H9 (cell line): ENCODE results near the gene HMGCS1. TPM values are rescaled to one million over a fixed set of nuclear protein-coding genes. Genes with fewer than 3 reads are reported as not detected.

Source experiments
- DNase-seq: peaks from one replicate; pipeline ENCODE4 v3.0.0-alpha.2; 2017
- H2AFZ ChIP-seq: one replicate; pipeline ENCODE4 v1.6.1; 2013; ENCODE audit warnings: mild to moderate bottlenecking, low read length, control low read depth, moderate library complexity
- H2AK5ac ChIP-seq: 2 replicates; pipeline ENCODE4 v1.6.1; 2013; ENCODE audit warnings: low read length, control low read depth, mixed read lengths; ENCODE audit not compliant: insufficient read length
- H2BK120ac ChIP-seq: one replicate; pipeline ENCODE4 v1.6.1; 2013; ENCODE audit warnings: low read depth, mild to moderate bottlenecking, low read length, control low read depth, inconsistent platforms; ENCODE audit not compliant: poor library complexity, severe bottlenecking
- H2BK12ac ChIP-seq: 2 replicates; pipeline ENCODE4 v1.6.1; 2013; ENCODE audit warnings: low read length, control low read depth, mixed read lengths, low read depth; ENCODE audit not compliant: insufficient read length
- H2BK15ac ChIP-seq: 2 replicates; pipeline ENCODE4 v1.6.1; 2013; ENCODE audit warnings: low read depth, low read length, control low read depth
- H2BK20ac ChIP-seq: one replicate; pipeline ENCODE4 v1.6.1; 2013; ENCODE audit warnings: low read depth, mild to moderate bottlenecking, low read length, control low read depth, inconsistent platforms; ENCODE audit not compliant: poor library complexity, severe bottlenecking
- H2BK5ac ChIP-seq: 2 replicates; pipeline ENCODE4 v1.6.1; 2013; ENCODE audit warnings: low read length, control low read depth, mixed read lengths; ENCODE audit not compliant: insufficient read length
- H3K14ac ChIP-seq: 2 replicates; pipeline ENCODE4 v1.6.1; 2013; ENCODE audit warnings: low read length, control low read depth; ENCODE audit not compliant: insufficient read depth
- H3K18ac ChIP-seq: 2 replicates; pipeline ENCODE4 v1.6.1; 2013; ENCODE audit warnings: low read depth, mild to moderate bottlenecking, mixed read lengths, low read length, control low read depth; ENCODE audit not compliant: insufficient read length
- H3K23ac ChIP-seq: 2 replicates; pipeline ENCODE4 v1.6.1; 2013; ENCODE audit warnings: low read length, control low read depth, mixed read lengths, low read depth; ENCODE audit not compliant: insufficient read length
- H3K23me2 ChIP-seq: 2 replicates; pipeline ENCODE4 v1.6.1; 2013; ENCODE audit warnings: low read depth, mild to moderate bottlenecking, mixed read lengths, low read length, control low read depth; ENCODE audit not compliant: insufficient read length, poor library complexity, severe bottlenecking
- H3K27ac ChIP-seq: 2 replicates; pipeline ENCODE4 v1.5.1; 2013; ENCODE audit warnings: low read length, control low read depth, mixed read lengths, low read depth; ENCODE audit not compliant: insufficient read length
- H3K27me3 ChIP-seq: 2 replicates; pipeline ENCODE4 v1.6.1; 2013; ENCODE audit warnings: low read length, control low read depth, inconsistent platforms; ENCODE audit not compliant: insufficient read depth
- H3K4ac ChIP-seq: 2 replicates; pipeline ENCODE4 v1.6.1; 2013; ENCODE audit warnings: low read depth, mild to moderate bottlenecking, control low read depth, inconsistent platforms, low read length, moderate library complexity
- H3K4me1 ChIP-seq: 2 replicates; pipeline ENCODE4 v1.6.1; 2013; ENCODE audit warnings: low read length, control low read depth, inconsistent platforms; ENCODE audit not compliant: insufficient read depth
- H3K4me2 ChIP-seq: 2 replicates; pipeline ENCODE4 v1.6.1; 2013; ENCODE audit warnings: low read length, control low read depth, mixed read lengths; ENCODE audit not compliant: insufficient read length, insufficient read depth
- H3K56ac ChIP-seq: 2 replicates; pipeline ENCODE4 v1.6.1; 2013; ENCODE audit warnings: low read depth, mild to moderate bottlenecking, mixed read lengths, low read length, control low read depth; ENCODE audit not compliant: insufficient read length
- H3K79me1 ChIP-seq: 2 replicates; pipeline ENCODE4 v1.6.1; 2013; ENCODE audit warnings: low read depth, mild to moderate bottlenecking, moderate library complexity, low read length, control low read depth, inconsistent platforms; ENCODE audit not compliant: insufficient read depth, poor library complexity, severe bottlenecking
- H3K79me2 ChIP-seq: 2 replicates; pipeline ENCODE4 v1.6.1; 2013; ENCODE audit warnings: low read length, control low read depth, inconsistent platforms; ENCODE audit not compliant: insufficient read depth
- H3K9ac ChIP-seq: 2 replicates; pipeline ENCODE4 v1.6.1; 2013; ENCODE audit warnings: low read length, control low read depth, mixed read lengths; ENCODE audit not compliant: insufficient read length; ENCODE audit errors: extremely low read depth
- H3K9me3 ChIP-seq: one replicate; pipeline ENCODE4 v1.6.1; 2013; ENCODE audit warnings: low read depth, low read length, inconsistent platforms; ENCODE audit not compliant: control insufficient read depth
- H3T11ph ChIP-seq: one replicate; pipeline ENCODE4 v1.6.1; 2013; ENCODE audit warnings: mild to moderate bottlenecking, low read length, control low read depth, inconsistent platforms
- H4K20me1 ChIP-seq: one replicate; pipeline ENCODE4 v1.6.1; 2013; ENCODE audit not compliant: control insufficient read depth, insufficient read length, insufficient read depth
- H4K5ac ChIP-seq: 2 replicates; pipeline ENCODE4 v1.6.1; 2013; ENCODE audit warnings: low read depth, mild to moderate bottlenecking, mixed read lengths, low read length, control low read depth; ENCODE audit not compliant: insufficient read length
- H4K8ac ChIP-seq: replicated peaks from 2 replicates; pipeline ENCODE4 v1.6.1; 2013; ENCODE audit warnings: low read length, control low read depth, mixed read lengths, low read depth; ENCODE audit not compliant: insufficient read length
- H4K91ac ChIP-seq: 2 replicates; pipeline ENCODE4 v1.6.1; 2013; ENCODE audit warnings: low read depth, mild to moderate bottlenecking, moderate library complexity, mixed read lengths, low read length, control low read depth; ENCODE audit not compliant: insufficient read length
- H3K27ac Mint-ChIP-seq, 3 experiments: 2 replicates in 2 of 3; 3 replicates in 1 of 3; pipeline ENCODE4 v1.8.0; 2020 to 2021; ENCODE audit warnings: mixed read lengths in 3 of 3, mild to moderate bottlenecking in 1 of 3, moderate library complexity in 1 of 3
- H3K27me3 Mint-ChIP-seq: 2 replicates; pipeline ENCODE4 v1.8.0; 2021; ENCODE audit warnings: low read depth, mild to moderate bottlenecking, moderate library complexity, mixed read lengths
- H3K36me3 Mint-ChIP-seq, 3 experiments: 2 replicates in 2 of 3; 3 replicates in 1 of 3; pipeline ENCODE4 v1.8.0; 2020 to 2021; ENCODE audit warnings: low read depth in 3 of 3, mixed read lengths in 3 of 3; ENCODE audit not compliant: insufficient read depth in 1 of 3
- H3K4me1 Mint-ChIP-seq, 2 experiments: 2 replicates each; pipeline ENCODE4 v1.8.0; 2020; ENCODE audit warnings: mixed read lengths in 2 of 2
- H3K4me3 Mint-ChIP-seq, 2 experiments: 2 replicates in 1 of 2; 3 replicates in 1 of 2; pipeline ENCODE4 v1.8.0; 2020 to 2021; ENCODE audit warnings: mild to moderate bottlenecking in 2 of 2, mixed read lengths in 2 of 2, moderate library complexity in 1 of 2
- H3K9me3 Mint-ChIP-seq, 2 experiments: 2 replicates in 1 of 2; 3 replicates in 1 of 2; pipeline ENCODE4 v1.8.0; 2020; ENCODE audit warnings: mild to moderate bottlenecking in 2 of 2, mixed read lengths in 2 of 2, moderate library complexity in 1 of 2
- CTCF ChIP-seq: fragments of 200-600 bp; sonication (generic); conservative IDR thresholded peaks from 3 replicates; pipeline ENCODE4 v1.8.0; 2021; ENCODE audit warnings: antibody characterized with exemption, mild to moderate bottlenecking
- WGBS: extraction: QIAGEN DNeasy Blood & Tissue Kit; methylation state at CpG from one replicate; pipeline ENCODE4 v1.1.7; 2013; ENCODE audit warnings: missing lambda C conversion rate, low lambda C conversion rate, mixed read lengths; ENCODE audit not compliant: insufficient read length; ENCODE audit errors: extremely low coverage; 5-methylcytosine and 5-hydroxymethylcytosine counted together
- total RNA-seq: library from RNA; stranded (reverse); gene quantifications from 2 replicates; pipeline ENCODE4 v1.2.1, GENCODE V29; 2021

The HMGCS1 gene
- total RNA-seq, 1 experiment from 2014 or later, result 147 TPM

- Histone ChIP-seq H2BK120ac (no peak overlapping the region), H3K56ac (no peak overlapping the region), H3K27me3 (no peaks in the 10 kb centered on the region), H3K14ac (no peak overlapping the region), H4K20me1 (peaks cover 3% of the 10 kb centered on the region), H3K23me2 (peaks cover 13% of the 10 kb centered on the region), H2AFZ (no peak overlapping the region), H3K4me2 (no peak overlapping the region), H3K9ac (no peak overlapping the region), H3K9me3 (no peaks in the 10 kb centered on the region), H2BK5ac (no peak overlapping the region), H3K18ac (no peak overlapping the region), H3K4ac (no peak overlapping the region), H3K79me2 (peaks cover 29% of the 10 kb centered on the region; the same call in 1 of the 2 replicates), H4K8ac (no peak overlapping the region), H3K79me1 (no peaks in the 10 kb centered on the region), H2BK15ac (no peak overlapping the region), H3K27ac (no peak overlapping the region), H3K23ac (no peak overlapping the region), H2BK20ac (no peak overlapping the region), H4K91ac (no peak overlapping the region), H2AK5ac (no peak overlapping the region), H2BK12ac (no peak overlapping the region), H3K4me1 (peaks cover 3% of the 10 kb centered on the region; the same call in 1 of the 2 replicates), H3T11ph (no peak overlapping the region), H4K5ac (no peak overlapping the region)
- H3K27ac Mint-ChIP-seq, result no peak overlapping the region
- H3K9me3 Mint-ChIP-seq, result peaks cover 2 to 9% of the 10 kb centered on the region in 2 experiments; a peak in 4 of 5 replicates
- peaks cover 26 to 29% of the 10 kb centered on the region in 2 experiments for H3K4me1 Mint-ChIP-seq
- H3K4me3 Mint-ChIP-seq, result no peak overlapping the region
- TF ChIP-seq CTCF, result no peak
- H3K36me3 Mint-ChIP-seq, result peaks cover 12 to 26% (median 15%) of the 10 kb centered on the region in 3 experiments
- no CpG with 5 or more reads among the region's 8 CpGs for WGBS
- no peak for DNase-seq
- peaks cover 1% of the 10 kb centered on the region for H3K27me3 Mint-ChIP-seq
Measured at GRCh38 chr5:43315263-43315662, 2.1 kb upstream of the HMGCS1 start.
